ENCODE data around the gene CERK. TPM values are rescaled to one million over a fixed set of nuclear protein-coding genes. Genes with fewer than 3 reads are reported as not detected.

Gene CERK
- total and polyA plus RNA-seq, 2 of the 13 experiments (the other 11 are each of a cell fraction or from before 2014, with no cell fraction given), result 40.3 to 41.9 TPM

DNA sequence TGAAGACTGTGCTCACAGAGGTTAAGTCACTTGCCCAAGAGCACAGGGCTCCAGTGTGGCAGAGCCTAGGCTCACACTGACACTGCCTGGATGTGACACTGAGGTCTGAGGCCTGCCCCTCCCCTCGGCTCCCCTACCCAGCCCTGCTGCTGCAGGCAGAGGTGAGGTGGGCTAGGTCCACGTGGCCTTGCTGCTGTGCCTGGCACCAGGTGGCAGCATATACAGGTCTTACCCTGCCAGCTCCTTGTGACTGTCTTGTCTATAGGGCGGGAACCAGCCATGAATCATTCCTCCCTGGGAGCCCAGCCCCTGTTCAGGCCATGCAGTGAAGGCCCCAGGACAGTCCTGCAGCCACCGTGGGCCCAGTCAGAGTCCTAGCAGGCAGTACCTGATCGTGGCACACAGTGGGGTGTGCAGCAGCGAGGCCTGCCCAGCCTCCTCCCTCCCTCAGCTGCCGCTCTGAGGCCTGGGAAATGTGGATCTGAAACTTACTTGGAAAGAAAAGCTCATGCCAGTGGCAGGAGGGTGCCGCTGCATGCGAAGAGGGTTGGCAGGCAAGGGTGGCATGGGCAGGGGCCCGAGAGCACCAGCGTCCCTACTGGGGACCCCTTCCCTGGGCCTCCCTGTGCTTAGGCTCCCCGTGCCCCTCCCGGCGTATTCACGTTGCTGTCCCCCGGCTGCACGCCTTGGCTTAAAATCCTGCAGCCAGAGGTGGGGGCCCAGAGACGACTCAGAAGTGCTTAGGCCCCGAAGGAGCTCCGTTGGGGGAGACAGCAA lies 1.2 kb upstream of the CERK start (continued):
- TF ChIP-seq, protein P1, sequence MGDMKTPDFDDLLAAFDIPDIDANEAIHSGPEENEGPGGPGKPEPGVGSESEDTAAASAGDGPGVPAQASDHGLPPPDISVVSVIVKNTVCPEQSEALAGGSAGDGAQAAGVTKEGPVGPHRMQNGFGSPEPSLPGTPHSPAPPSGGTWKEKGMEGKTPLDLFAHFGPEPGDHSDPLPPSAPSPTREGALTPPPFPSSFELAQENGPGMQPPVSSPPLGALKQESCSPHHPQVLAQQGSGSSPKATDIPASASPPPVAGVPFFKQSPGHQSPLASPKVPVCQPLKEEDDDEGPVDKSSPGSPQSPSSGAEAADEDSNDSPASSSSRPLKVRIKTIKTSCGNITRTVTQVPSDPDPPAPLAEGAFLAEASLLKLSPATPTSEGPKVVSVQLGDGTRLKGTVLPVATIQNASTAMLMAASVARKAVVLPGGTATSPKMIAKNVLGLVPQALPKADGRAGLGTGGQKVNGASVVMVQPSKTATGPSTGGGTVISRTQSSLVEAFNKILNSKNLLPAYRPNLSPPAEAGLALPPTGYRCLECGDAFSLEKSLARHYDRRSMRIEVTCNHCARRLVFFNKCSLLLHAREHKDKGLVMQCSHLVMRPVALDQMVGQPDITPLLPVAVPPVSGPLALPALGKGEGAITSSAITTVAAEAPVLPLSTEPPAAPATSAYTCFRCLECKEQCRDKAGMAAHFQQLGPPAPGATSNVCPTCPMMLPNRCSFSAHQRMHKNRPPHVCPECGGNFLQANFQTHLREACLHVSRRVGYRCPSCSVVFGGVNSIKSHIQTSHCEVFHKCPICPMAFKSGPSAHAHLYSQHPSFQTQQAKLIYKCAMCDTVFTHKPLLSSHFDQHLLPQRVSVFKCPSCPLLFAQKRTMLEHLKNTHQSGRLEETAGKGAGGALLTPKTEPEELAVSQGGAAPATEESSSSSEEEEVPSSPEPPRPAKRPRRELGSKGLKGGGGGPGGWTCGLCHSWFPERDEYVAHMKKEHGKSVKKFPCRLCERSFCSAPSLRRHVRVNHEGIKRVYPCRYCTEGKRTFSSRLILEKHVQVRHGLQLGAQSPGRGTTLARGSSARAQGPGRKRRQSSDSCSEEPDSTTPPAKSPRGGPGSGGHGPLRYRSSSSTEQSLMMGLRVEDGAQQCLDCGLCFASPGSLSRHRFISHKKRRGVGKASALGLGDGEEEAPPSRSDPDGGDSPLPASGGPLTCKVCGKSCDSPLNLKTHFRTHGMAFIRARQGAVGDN (CRISPR knock-in tag; IDR thresholded peaks at IDR 0.05), result peak; percentile 96
- TF ChIP-seq MTA1 (CRISPR knock-in tag; IDR thresholded peaks at IDR 0.05; ENCODE audit: borderline replicate concordance) (no peak; the same call in 1 of the 2 replicates), ZNF460 (CRISPR knock-in tag; IDR thresholded peaks at IDR 0.05; ENCODE audit: borderline replicate concordance) (no peak), ZBTB21 (CRISPR knock-in tag; IDR thresholded peaks at IDR 0.05) (no peak), RFX5 (IDR thresholded peaks at IDR 0.05; ENCODE audit: low read depth, low read length) (no peak), SMYD3 (CRISPR knock-in tag; IDR thresholded peaks at IDR 0.05) (no peak), SAFB2 (CRISPR knock-in tag; IDR thresholded peaks at IDR 0.05; ENCODE audit: borderline replicate concordance, low read depth) (no peak), NCOA1 (CRISPR knock-in tag; IDR thresholded peaks at IDR 0.05) (no peak), ARNT (IDR thresholded peaks at IDR 0.05) (no peak), ZNF335 (CRISPR knock-in tag; IDR thresholded peaks at IDR 0.05) (no peak), YY1 (IDR thresholded peaks at IDR 0.05; ENCODE audit: insufficient read depth, insufficient replicate concordance, low read depth, low read length) (peak; percentile 17), RNF2 (conservative IDR thresholded peaks at IDR 0.05; ENCODE audit: low read depth) (no peak), TBX3 (IDR thresholded peaks at IDR 0.05; ENCODE audit: borderline replicate concordance) (no peak), DPF2 (CRISPR knock-in tag; IDR thresholded peaks at IDR 0.05; ENCODE audit: borderline replicate concordance, low read depth) (peak; percentile 50; the same call in 1 of the 2 replicates), HNRNPL (IDR thresholded peaks at IDR 0.05; ENCODE audit: low read depth, low read length) (peak; percentile 98), SAP130 (CRISPR knock-in tag; IDR thresholded peaks at IDR 0.05; ENCODE audit: low read depth) (peak; percentile 92), TCF12 (IDR thresholded peaks at IDR 0.05) (no peak), TCF12 (CRISPR knock-in tag; IDR thresholded peaks at IDR 0.05) (no peak), MAZ (IDR thresholded peaks at IDR 0.05; ENCODE audit: borderline replicate concordance, low read depth, low read length) (0 out of 2 replicates have a peak, but pooled peaks have one; percentile 21), MAZ (CRISPR knock-in tag; IDR thresholded peaks at IDR 0.05; ENCODE audit: low read depth) (no peak), TAF1 (CRISPR knock-in tag; IDR thresholded peaks at IDR 0.05) (peak; percentile 58), THAP11 (CRISPR knock-in tag; IDR thresholded peaks at IDR 0.05) (no peak; the same call in 1 of the 2 replicates)
- TF ChIP-seq, protein P2, sequence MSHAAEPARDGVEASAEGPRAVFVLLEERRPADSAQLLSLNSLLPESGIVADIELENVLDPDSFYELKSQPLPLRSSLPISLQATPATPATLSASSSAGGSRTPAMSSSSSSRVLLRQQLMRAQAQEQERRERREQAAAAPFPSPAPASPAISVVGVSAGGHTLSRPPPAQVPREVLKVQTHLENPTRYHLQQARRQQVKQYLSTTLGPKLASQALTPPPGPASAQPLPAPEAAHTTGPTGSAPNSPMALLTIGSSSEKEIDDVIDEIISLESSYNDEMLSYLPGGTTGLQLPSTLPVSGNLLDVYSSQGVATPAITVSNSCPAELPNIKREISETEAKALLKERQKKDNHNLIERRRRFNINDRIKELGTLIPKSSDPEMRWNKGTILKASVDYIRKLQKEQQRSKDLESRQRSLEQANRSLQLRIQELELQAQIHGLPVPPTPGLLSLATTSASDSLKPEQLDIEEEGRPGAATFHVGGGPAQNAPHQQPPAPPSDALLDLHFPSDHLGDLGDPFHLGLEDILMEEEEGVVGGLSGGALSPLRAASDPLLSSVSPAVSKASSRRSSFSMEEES (CRISPR knock-in tag; IDR thresholded peaks at IDR 0.05), result peak; percentile 57
- TF ChIP-seq, protein P3, sequence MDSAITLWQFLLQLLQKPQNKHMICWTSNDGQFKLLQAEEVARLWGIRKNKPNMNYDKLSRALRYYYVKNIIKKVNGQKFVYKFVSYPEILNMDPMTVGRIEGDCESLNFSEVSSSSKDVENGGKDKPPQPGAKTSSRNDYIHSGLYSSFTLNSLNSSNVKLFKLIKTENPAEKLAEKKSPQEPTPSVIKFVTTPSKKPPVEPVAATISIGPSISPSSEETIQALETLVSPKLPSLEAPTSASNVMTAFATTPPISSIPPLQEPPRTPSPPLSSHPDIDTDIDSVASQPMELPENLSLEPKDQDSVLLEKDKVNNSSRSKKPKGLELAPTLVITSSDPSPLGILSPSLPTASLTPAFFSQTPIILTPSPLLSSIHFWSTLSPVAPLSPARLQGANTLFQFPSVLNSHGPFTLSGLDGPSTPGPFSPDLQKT (CRISPR knock-in tag; IDR thresholded peaks at IDR 0.05; ENCODE audit: borderline replicate concordance), result no peak
- TF ChIP-seq, protein P4, sequence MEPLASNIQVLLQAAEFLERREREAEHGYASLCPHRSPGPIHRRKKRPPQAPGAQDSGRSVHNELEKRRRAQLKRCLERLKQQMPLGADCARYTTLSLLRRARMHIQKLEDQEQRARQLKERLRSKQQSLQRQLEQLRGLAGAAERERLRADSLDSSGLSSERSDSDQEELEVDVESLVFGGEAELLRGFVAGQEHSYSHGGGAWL (CRISPR knock-in tag; IDR thresholded peaks at IDR 0.05), result peak; percentile 75; the same call in 1 of the 2 replicates

Data from HepG2 (cell line).